IPS-20b (cell line): ENCODE measurements around the gene KLF15.
A peak's percentile ranks its signal among the peaks of the same experiment; 100 is the strongest.

Experiments used
- H3K27ac ChIP-seq: one replicate; pipeline ENCODE4 v1.5.1; 2013; ENCODE audit warnings: low read length
- H3K27me3 ChIP-seq: 2 replicates; pipeline ENCODE4 v1.6.1; 2013; ENCODE audit warnings: mild to moderate bottlenecking, low read length, inconsistent platforms; ENCODE audit not compliant: insufficient read depth
- H3K36me3 ChIP-seq: 2 replicates; pipeline ENCODE4 v1.6.1; 2013; ENCODE audit warnings: low read depth, mild to moderate bottlenecking, inconsistent platforms, low read length, moderate library complexity; ENCODE audit not compliant: insufficient read depth
- H3K4me1 ChIP-seq: 2 replicates; pipeline ENCODE4 v1.6.1; 2013; ENCODE audit warnings: mild to moderate bottlenecking, control low read depth, inconsistent platforms, low read length, moderate library complexity; ENCODE audit not compliant: insufficient read depth
- H3K4me3 ChIP-seq: 2 replicates; pipeline ENCODE4 v1.5.1; 2013; ENCODE audit warnings: mild to moderate bottlenecking, low read length, inconsistent platforms
- H3K9ac ChIP-seq: 2 replicates; pipeline ENCODE4 v1.6.1; 2013; ENCODE audit warnings: low read depth, mild to moderate bottlenecking, inconsistent platforms, low read length, moderate library complexity
- H3K9me3 ChIP-seq: 2 replicates; pipeline ENCODE4 v1.6.1; 2013; ENCODE audit warnings: mild to moderate bottlenecking, low read depth, low read length, inconsistent platforms; ENCODE audit not compliant: insufficient read depth

KLF15 gene

DNA sequence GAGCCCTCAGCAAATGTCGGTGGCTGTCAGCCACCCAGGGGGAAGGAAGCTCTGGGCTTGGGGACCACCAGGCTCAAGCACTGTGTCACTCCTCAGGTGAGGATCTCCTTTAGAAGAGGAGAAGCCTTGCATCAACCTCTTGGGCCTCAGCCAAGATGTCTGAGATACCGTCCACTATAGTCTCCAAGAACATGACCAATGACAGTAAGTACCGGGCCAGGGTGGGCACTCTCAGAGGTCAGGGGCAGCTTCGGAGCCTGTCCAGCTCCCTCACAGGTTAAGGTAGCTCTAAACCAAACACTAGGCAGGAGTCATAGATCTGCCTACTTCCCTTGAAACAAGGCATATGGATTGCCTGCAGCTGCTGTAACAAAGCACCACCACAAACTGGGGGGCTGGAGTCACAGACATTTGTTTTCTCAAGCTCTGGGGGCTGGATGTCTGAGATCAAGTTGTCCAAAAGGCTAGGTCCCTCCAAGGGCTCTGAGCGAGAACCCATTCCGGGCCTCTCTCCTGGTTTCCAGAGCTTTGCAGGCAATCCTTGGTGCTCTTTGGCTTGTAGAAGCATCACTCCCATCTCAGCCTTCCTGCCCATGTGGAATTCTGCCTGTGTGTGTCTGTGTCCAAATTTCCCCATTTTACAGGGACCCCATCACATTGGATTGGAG lies 38.8 kb upstream of the KLF15 start:
- Histone ChIP-seq H3K36me3 (no peaks in the 10 kb centered on the region), H3K27me3 (peaks cover 49% of the 10 kb centered on the region), H3K9me3 (no peaks in the 10 kb centered on the region), H3K9ac (no peak overlapping the region), H3K27ac (no peak overlapping the region), H3K4me1 (peaks cover 6% of the 10 kb centered on the region; the same call in 1 of the 2 replicates), H3K4me3 (no peak overlapping the region)

GRCh38 chr3:126394977-126395321 lies 37.7 kb upstream of the KLF15 start:
- H3K27me3 ChIP-seq = peaks cover 58% of the 10 kb centered on the region
- no peaks in the 10 kb centered on the region for H3K36me3 ChIP-seq
- peak overlapping the region; percentile 13; the same call in 1 of the 2 replicates for H3K9ac ChIP-seq
- peak overlapping the region; percentile 57; the same call in 1 of the 2 replicates for H3K4me3 ChIP-seq
- peaks cover 6% of the 10 kb centered on the region; the same call in 1 of the 2 replicates for H3K4me1 ChIP-seq
- no peaks in the 10 kb centered on the region for H3K9me3 ChIP-seq
- H3K27ac ChIP-seq = no peak overlapping the region

- Histone ChIP-seq H3K4me3 (peak within 1 kb of the TSS; percentile 57; the same call in 1 of the 2 replicates), H3K9ac (peak within 1 kb of the TSS; percentile 42; the same call in 1 of the 2 replicates), H3K9me3 (no peaks in the 10 kb centered on the region), H3K27ac (no peak within 1 kb of the TSS), H3K4me1 (peaks cover 6% of the 10 kb centered on the region; the same call in 1 of the 2 replicates), H3K36me3 (no peaks in the 10 kb centered on the region), H3K27me3 (peaks cover 63% of the 10 kb centered on the region)
Measured at GRCh38 chr3:126394179-126394976, 37.2 kb upstream of the KLF15 start, which contains the start of gene CFAP100. CFAP100 (plus strand) TSS chr3:126394909; CDS start chr3:126396001, 1,092 bp downstream.

GRCh38 chr3:126393563-126393962 lies 36.4 kb upstream of the KLF15 start:
- H3K36me3 ChIP-seq = no peaks in the 10 kb centered on the region
- no peaks in the 10 kb centered on the region for H3K9me3 ChIP-seq
- peaks cover 64% of the 10 kb centered on the region for H3K27me3 ChIP-seq

DNA sequence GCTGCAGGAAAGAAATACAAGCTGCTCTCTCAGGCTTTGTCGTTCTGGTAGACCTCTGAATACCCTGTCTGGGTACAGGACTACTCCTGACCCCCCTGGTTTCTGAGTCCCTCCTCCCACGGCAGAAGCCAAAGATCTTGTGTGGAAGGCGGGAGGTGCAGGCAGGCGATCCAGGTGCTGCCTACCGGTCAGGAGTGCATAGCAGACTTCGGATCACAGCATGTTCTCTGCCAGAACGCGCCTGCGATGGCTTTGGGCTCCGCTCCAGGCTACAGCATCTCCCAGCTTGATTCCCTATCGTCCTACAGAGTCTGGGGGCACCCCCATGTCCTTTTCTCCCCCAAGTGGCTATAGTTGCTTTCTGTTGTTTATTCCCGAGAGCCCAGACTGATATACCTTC lies 35.0 kb upstream of the KLF15 start:
- no peaks in the 10 kb centered on the region for H3K36me3 ChIP-seq
- H3K9me3 ChIP-seq = no peaks in the 10 kb centered on the region
- H3K27ac ChIP-seq = no peak overlapping the region
- peaks cover 6% of the 10 kb centered on the region; the same call in 1 of the 2 replicates for H3K4me1 ChIP-seq
- H3K9ac ChIP-seq = no peak overlapping the region
- peaks cover 64% of the 10 kb centered on the region for H3K27me3 ChIP-seq
- no peak overlapping the region for H3K4me3 ChIP-seq

More at GRCh38 chr3:126393563-126393962, 36.4 kb upstream of the KLF15 start:
- no peak overlapping the region for H3K4me3 ChIP-seq
- H3K4me1 ChIP-seq = peaks cover 6% of the 10 kb centered on the region; the same call in 1 of the 2 replicates
- H3K9ac ChIP-seq = no peak overlapping the region
- H3K27ac ChIP-seq = no peak overlapping the region

- H3K4me1 ChIP-seq = peaks cover 6% of the 10 kb centered on the region; the same call in 1 of the 2 replicates
- H3K9me3 ChIP-seq = no peaks in the 10 kb centered on the region
- H3K36me3 ChIP-seq = no peaks in the 10 kb centered on the region
- no peak overlapping the region for H3K4me3 ChIP-seq
- H3K9ac ChIP-seq = no peak overlapping the region
- no peak overlapping the region for H3K27ac ChIP-seq
- peaks cover 63% of the 10 kb centered on the region for H3K27me3 ChIP-seq
Measured at GRCh38 chr3:126391631-126392030, 34.4 kb upstream of the KLF15 start.

DNA sequence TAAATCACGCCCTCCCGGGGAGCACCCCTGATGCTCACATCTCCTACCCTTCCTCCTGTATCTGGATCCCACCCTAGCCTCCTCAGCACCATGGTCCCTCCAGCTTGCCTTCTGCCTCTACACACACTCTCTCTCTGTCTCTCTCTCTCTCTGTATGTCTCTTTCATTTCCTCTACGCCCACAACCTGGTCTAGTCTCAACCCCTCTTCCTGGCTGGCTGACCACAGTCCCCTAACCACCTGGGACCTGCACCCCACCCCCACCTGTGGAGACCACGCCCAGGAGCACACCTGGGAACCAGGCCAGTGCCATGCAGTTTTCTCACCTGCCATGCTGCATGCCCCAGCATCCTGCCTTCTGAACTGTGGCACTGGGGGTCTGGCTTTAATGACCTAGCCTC lies 33.5 kb upstream of the KLF15 start:
- Histone ChIP-seq H3K4me1 (peaks cover 6% of the 10 kb centered on the region; the same call in 1 of the 2 replicates), H3K36me3 (no peaks in the 10 kb centered on the region), H3K27ac (no peak overlapping the region), H3K9me3 (no peaks in the 10 kb centered on the region), H3K4me3 (no peak overlapping the region), H3K27me3 (peaks cover 55% of the 10 kb centered on the region), H3K9ac (no peak overlapping the region)

DNA sequence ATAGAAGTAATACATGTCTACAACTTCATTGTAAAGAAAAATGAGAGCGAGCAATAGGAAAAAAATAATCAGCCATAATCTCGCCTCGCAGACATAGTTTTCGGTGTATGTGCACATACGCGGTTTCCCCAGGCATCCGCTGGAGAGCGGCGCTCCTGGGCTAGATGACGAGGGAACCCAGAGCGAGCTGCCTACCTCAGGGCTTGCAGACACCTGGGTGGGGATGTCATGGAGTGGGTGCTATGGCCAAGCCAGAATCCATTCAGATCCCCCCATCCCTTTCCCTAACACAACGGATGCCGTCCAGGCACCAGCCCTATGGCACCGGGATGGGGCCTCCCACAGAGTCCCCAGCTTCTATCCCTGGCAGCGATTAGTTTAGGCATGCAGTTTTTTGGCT lies 33.0 kb upstream of the KLF15 start:
- Histone ChIP-seq H3K36me3 (no peaks in the 10 kb centered on the region), H3K9ac (no peak overlapping the region), H3K9me3 (no peaks in the 10 kb centered on the region), H3K4me1 (peaks cover 4% of the 10 kb centered on the region; the same call in 1 of the 2 replicates), H3K4me3 (no peak overlapping the region), H3K27ac (no peak overlapping the region), H3K27me3 (peaks cover 49% of the 10 kb centered on the region)

DNA sequence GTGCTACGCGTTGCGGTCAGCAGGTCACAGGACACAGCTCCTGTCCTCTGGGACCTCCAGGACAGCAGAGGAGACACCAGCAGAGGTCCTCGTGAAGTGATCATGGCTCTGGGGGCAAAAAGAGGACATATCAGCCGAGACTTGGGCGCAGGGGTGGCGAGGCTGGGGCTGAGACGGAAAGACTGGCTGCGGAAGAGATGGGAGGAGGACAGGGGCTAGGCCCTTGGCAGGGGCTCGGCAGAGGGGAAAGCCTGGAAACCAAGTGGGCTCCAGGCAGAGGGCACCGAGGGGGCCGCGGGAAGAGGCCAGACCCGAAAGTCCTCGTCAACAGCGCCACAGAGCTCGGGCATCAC lies 32.6 kb upstream of the KLF15 start:
- H3K9ac ChIP-seq = no peak overlapping the region
- H3K9me3 ChIP-seq = no peaks in the 10 kb centered on the region
- no peaks in the 10 kb centered on the region for H3K36me3 ChIP-seq
- peak overlapping the region; percentile 31; the same call in 1 of the 2 replicates for H3K4me3 ChIP-seq
- H3K27ac ChIP-seq = no peak overlapping the region
- H3K4me1 ChIP-seq = peaks cover 3% of the 10 kb centered on the region; the same call in 1 of the 2 replicates
- peaks cover 45% of the 10 kb centered on the region for H3K27me3 ChIP-seq

GRCh38 chr3:126389112-126389793 lies 32.0 kb upstream of the KLF15 start:
- Histone ChIP-seq H3K4me1 (peaks cover under 1% of the 10 kb centered on the region; the same call in 1 of the 2 replicates), H3K27me3 (peaks cover 41% of the 10 kb centered on the region), H3K4me3 (peak overlapping the region; percentile 57; the same call in 1 of the 2 replicates), H3K9me3 (no peaks in the 10 kb centered on the region), H3K36me3 (no peaks in the 10 kb centered on the region), H3K27ac (no peak overlapping the region), H3K9ac (peak overlapping the region; percentile 64; the same call in 1 of the 2 replicates)

DNA sequence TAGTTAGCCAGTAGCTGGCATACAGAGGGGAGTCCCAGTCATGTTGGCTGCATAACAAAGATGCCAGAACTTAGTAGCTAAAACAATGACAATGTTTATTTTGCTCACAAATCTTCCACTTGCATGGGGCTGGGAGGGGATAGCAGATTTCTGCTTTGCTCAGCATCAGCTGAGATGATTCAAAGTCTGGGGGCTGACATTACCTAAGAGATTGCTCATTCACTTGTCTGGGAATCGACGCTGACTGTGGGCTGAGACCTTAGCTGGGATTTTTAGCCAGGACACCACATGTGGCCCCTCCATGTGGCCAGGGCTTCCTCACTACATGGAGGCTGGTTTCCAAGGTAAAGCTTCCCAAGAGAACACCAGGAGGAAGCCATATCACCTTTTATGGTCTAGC lies 24.8 kb upstream of the KLF15 start:
- Histone ChIP-seq H3K27me3 (0 out of 2 replicates have a peak, but pooled peaks cover 5% of the 10 kb centered on the region), H3K27ac (no peak overlapping the region), H3K4me3 (no peak overlapping the region), H3K36me3 (no peaks in the 10 kb centered on the region), H3K4me1 (no peaks in the 10 kb centered on the region), H3K9ac (no peak overlapping the region), H3K9me3 (no peaks in the 10 kb centered on the region)
